Ovary (tissue), 3 donors: ENCODE data around the gene SSC5D.

ENCODE experiments used
- POLR2A ChIP-seq: fragments of 450-650 bp; IDR thresholded peaks from one replicate; pipeline ENCODE4 v1.6.1; 2017; ENCODE audit warnings: antibody characterized with exemption, mild to moderate bottlenecking, moderate library complexity
- TF ChIP-seq, protein P1 (sequence below), 3 donors: fragments of 450-650 bp in 2 of 3; fragments of 200-600 bp in 1 of 3; IDR thresholded peaks; one replicate each; pipeline versions ENCODE4 v1.5.1 to v1.8.0; 2016 to 2022; ENCODE audit warnings: antibody characterized with exemption in 3 of 3, mild to moderate bottlenecking in 1 of 3
- donor health status: DM: no; HTN: no; CAD: no.

DNA sequence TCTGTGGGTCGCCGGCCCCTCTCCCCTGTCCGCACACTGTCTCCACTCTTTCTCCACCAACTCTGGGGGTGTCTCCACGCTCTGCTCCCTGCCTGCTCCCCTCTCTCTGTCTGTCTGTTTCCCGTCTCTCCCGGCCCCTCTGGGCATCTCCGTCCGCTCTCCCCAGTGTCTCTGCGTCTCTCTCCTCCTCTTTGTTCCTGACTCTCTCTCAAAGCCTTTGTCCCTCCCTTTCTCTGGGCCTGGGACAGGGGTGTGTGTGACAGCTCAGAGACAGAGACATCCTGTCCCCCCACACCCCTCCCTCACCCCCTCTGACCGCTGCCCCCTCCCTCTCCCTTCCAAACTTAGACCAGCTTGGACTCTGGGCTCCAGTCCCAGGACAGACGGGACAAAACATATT is 57.8 kb downstream of the SSC5D start:
- TF ChIP-seq, protein P1, sequence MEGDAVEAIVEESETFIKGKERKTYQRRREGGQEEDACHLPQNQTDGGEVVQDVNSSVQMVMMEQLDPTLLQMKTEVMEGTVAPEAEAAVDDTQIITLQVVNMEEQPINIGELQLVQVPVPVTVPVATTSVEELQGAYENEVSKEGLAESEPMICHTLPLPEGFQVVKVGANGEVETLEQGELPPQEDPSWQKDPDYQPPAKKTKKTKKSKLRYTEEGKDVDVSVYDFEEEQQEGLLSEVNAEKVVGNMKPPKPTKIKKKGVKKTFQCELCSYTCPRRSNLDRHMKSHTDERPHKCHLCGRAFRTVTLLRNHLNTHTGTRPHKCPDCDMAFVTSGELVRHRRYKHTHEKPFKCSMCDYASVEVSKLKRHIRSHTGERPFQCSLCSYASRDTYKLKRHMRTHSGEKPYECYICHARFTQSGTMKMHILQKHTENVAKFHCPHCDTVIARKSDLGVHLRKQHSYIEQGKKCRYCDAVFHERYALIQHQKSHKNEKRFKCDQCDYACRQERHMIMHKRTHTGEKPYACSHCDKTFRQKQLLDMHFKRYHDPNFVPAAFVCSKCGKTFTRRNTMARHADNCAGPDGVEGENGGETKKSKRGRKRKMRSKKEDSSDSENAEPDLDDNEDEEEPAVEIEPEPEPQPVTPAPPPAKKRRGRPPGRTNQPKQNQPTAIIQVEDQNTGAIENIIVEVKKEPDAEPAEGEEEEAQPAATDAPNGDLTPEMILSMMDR (IDR thresholded peaks at IDR 0.05), result no peak
- TF ChIP-seq POLR2A, result no peak
